ENCODE data around the gene PGAM5.
"Not testable (repeated sequence)": the region's sequence is repeated elsewhere in the genome, so short reads cannot be mapped to it uniquely, and the experiment has no call there.

Gene PGAM5

GRCh38 chr12:132723764-132724140 is 13.1 kb downstream of the PGAM5 start:
- no peak for DNase-seq

- no peak for DNase-seq
Observed at GRCh38 chr12:132724506-132725241, 14.0 kb downstream of the PGAM5 start.

DNA sequence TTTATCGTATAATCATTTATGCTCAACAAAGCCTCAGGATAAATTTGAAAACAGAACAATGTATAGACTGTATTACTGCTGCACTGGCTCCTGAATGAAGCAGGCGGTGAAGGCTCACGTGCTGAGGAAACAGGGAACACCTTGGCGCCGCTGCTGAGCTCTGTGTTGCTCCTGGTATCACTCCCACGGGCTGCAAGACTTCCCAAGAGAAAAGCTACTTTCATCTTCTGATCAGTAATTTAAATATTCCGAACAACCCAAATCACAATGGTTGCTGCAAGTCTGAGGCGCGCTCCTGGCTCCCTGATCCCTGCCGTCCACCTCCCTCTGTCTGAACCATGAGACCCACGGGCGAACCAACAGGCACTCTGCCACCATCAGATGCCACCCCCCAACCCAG is 15.7 kb downstream of the PGAM5 start:
- no peak for DNase-seq

DNA sequence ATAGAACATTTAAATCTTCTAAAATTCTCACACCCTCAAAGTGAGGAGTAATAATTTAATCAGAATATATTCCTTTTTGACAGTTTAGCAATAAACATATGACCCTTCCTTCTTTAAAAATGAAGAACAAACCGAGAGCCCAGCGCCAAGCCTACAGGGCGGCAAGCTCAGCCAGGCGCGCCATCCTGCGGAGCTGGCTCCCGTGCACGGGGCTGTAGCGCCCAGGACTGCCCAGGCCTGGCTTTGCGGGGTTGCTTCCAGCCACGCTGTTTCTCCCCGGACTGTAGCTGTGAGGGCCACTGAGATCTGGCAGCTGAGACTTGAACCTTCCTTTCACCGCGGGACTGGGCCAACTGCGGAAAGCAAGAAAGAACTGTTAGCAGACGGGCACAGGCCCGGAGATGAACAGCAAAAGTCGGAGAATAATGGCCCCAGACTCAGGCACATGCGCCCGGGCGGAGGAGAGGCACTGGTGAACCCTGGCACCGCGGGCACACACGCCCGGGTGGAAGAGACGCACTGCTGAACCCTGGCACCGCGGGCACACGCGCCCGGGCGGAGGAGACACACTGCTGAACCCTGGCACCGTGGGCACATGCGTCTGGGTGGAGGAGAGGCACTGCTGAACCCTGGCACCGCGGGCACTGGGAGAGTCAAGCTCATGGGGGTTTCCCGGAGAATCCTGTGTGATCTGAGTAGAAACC is 16.6 kb downstream of the PGAM5 start:
- no peak for DNase-seq

DNA sequence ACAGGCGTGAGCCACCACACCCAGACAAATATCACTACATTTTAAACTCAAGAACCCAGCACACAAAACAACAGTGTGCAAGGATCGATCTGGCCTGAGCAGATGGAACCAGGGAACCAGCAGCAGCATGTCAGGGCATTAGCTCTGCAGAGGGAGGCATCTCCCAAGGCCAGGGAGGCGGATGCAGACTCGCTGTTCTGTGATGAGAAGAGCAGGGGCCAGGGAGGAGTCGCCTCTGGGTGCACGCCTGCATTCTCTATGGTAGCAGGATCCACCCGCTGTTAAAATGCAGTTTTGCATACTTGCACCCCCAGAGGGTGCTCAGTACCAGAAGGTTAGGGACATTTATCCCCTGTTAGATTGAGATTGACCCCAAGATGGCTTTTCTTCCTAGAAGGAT is 17.9 kb downstream of the PGAM5 start:
- DNase-seq: no peak

DNA sequence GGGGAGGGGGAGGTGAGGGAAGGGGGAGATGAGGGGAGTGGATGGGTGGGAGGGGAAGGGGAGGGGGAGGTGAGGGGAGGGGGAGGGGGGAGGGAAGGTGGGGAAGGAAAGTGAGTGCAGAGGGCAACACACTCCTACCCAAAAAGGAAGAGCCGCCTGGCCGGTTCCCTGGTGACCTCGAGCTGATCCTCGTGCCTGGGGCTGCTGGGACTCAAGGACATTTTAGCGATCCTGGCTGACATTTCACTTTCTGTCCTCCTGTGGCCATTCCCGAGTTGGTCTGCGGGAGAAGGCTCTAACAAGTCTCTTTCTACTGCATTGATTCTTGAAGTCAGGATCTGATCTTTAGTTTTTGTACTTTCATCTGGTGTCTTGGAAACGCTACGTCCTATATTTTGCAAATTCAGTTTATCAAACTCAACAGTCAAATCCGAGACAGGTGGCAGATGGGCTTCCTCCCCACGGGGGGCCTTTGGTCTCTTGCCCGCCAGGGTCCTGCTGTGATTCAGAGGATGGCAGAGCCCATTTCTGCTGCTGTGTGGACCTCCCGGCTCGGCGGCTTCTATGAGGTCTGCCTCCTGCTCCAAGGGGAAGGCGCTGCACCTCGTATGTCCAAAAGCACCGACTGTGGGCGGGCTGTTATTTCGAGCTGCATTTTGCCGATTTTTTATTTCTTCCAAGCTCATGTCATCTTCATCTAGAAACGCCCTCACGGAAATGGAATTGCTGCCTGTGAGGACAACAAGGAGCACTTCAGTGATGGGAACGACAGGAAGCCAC is 19.1 kb downstream of the PGAM5 start:
- no peak for DNase-seq

DNA sequence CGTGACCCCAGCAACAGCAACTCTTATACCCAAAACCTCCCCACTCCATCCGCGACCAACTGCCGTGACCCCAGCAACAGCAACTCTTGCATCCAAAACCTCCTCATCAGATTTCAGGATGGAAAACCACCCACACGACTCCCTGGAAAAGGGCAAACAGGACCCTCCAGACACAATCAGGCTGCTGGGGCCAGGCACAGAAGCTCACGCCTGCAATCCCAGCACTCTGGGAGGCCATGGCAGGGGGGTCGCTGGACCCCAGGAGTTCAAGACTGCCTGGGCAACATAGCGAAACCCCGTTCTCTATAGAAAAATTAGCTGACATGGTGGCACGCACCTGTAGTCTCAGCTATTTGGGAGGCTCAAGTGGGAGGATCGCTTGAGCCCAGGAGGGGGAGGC is 19.7 kb downstream of the PGAM5 start:
- DNase-seq: no peak

GRCh38 chr12:132731574-132731973 is 20.9 kb downstream of the PGAM5 start:
- DNase-seq: no peak

GRCh38 chr12:132734206-132734605 is 23.6 kb downstream of the PGAM5 start:
- DNase-seq: no peak

DNA sequence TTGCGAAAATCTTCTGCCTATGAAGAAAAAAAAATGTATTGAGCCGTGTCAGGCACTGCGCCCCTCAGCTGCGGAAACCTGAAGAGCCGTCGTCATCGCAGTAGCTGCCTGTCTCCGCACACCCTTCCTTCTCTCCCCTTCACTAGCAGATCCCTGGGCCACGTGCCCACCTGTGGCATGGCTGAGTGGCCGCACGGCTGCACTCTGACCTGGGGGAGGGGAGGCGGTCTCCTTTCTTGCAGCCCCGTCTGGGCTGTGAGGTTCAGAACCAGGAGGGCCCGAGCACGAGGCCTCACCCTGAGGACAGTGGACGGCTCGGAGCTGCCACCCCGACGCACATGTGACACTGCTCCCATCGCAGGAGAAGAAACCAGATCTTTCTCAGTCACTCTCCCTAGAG is 24.9 kb downstream of the PGAM5 start:
- no peak for DNase-seq

- DNase-seq: no peak
Observed at GRCh38 chr12:132736378-132736777, 25.7 kb downstream of the PGAM5 start.

GRCh38 chr12:132736913-132737312 is 26.3 kb downstream of the PGAM5 start:
- no peak for DNase-seq

DNA sequence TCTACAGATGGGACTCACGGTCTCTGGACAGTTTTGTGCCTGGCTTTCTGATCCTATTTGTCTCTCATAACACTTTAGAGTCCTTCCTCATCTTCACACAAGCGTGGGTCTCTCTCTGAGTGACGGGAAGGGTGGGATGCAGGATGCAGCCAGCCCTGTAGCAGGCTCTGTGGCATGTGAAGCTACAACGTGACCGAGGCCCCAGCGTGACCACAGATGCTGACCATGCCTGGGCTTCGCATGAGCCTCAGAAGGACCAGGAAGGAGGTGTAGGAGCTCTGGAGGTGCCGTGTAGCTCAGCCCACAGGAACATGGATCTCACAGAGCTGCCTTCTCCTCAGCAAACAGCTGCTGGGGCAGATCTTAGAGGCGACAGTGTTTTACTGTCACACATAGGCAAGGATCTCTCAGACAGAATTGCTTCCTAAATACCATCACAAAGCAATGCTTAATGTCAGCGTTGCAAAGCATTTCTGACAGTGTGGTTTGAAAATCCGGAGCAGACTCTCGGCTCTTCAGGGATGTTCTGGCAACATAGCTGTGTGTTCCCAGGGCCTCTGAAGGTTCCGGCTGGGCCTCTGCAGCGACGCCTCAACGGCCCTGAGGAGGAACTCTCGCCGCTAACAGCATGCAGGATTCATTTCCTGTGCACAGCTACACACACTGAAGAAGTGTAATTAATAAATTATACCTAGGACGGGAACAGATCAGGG is 29.1 kb downstream of the PGAM5 start:
- DNase-seq: no peak

DNA sequence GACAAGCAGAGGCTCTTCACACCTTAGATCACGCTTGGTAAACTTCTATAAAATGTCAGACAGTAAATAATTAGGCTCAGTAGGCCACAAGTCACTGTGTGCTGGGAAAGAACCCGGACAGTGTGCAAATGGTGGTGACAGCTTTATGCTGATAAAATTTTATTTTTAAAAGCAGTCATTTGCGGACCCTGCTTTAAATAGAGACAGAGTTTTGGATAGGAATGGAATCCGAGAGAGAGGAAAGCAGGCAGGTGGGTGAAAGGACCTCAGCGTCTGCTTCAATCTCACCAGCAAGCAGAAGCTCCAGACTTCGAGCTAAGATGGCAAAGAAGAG is 29.6 kb downstream of the PGAM5 start:
- no peak for DNase-seq

- DNase-seq: no peak
Observed at GRCh38 chr12:132740652-132741051, 30.0 kb downstream of the PGAM5 start.

- DNase-seq: no peak
Observed at GRCh38 chr12:132741620-132742019, 31.0 kb downstream of the PGAM5 start.

GRCh38 chr12:132743831-132744230 is 33.2 kb downstream of the PGAM5 start:
- no peak for DNase-seq

GRCh38 chr12:132746613-132747012 is 36.0 kb downstream of the PGAM5 start:
- DNase-seq: no peak

DNA sequence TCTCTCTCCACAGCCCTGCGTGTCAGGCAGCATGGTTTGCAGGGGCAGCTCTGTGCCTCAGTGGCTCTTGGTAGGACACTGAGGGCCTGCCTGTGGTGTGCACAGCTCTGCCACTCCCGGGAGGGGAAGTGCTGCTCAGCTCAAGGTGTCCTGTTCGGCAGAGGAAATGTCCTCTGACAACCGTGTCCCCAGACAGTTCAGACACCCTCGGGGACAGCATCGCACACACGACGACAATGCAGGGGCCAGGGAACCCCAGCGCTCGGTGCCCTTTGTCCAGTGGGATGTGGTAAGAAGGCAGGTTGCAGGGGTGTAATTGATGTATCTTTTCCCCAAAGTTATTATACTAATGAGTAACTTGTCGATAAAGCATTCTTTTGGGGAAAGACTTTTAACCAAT is 36.8 kb downstream of the PGAM5 start:
- DNase-seq: no peak

GRCh38 chr12:132747896-132748295 is 37.3 kb downstream of the PGAM5 start:
- no peak for DNase-seq

DNA sequence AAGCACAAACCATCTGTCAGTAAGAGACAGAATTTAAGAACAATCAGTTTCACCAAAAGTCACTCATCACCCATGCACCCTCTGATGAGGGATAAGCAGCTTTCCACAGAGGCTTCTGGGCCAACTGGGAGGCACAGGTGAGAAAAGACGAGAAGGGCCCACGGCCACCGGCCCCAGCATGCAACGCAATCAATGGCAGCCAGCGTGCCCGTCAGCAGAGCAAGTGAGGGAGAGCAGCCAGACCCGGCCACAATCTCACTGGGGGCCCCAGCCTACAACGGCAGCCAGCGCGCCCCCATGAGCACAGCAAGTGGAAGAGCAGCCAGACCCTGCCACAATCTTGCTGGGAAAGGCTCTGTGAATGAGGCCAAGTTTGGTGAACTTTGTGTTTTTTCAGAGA is 37.7 kb downstream of the PGAM5 start:
- no peak for DNase-seq

DNA sequence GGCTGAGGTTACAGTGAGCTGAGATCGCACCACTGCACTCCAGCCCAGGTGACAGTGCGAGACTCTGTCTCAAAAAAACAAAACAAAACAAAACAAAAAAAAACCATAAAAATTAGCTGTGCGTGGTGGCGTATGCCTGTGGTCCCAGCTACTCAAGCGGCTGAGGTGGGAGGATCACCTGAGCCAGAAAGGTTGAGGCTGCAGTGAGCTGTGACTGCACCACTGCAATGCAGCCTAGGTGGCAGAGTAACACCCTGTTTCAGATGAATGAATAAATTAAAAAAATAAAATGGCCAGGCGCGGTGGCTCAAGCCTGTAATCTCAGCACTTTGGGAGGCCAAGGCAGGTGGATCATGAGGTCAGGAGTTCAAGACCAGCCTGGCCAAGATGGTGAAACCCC is 43.0 kb downstream of the PGAM5 start:
- not testable (repeated sequence) for DNase-seq

- DNase-seq: no peak
Observed at GRCh38 chr12:132754160-132754932, 43.7 kb downstream of the PGAM5 start.

Data from CD4-positive, alpha-beta T cell treated with Interleukin-6 for 4 hours (primary cell).